Activated CD4-positive, alpha-beta T cell treated with anti-CD3 and anti-CD28 coated beads for 4 hours (primary cell): ENCODE results near the gene LRRC53.

ENCODE experiments used
- DNase-seq, 2 donors: peaks; one replicate each; pipeline ENCODE4 v3.0.0-alpha.2; 2020

The LRRC53 gene

GRCh38 chr1:74512170-74512915 lies at the start of gene LRRC53:
Gene LRRC53 (minus strand): TSS chr1:74512611. CDS start chr1:74483349, 29,262 bp downstream.
- no peak for DNase-seq

- no peak for DNase-seq
These were observed 37.5 kb upstream of the LRRC53 start for GRCh38 chr1:74549932-74550331.

- no peak for DNase-seq
These were observed 36.7 kb upstream of the LRRC53 start for GRCh38 chr1:74548961-74549750.

- no peak for DNase-seq
These were observed 33.4 kb upstream of the LRRC53 start for GRCh38 chr1:74545821-74546220.

GRCh38 chr1:74534241-74534640 lies 21.8 kb upstream of the LRRC53 start:
- no peak for DNase-seq

GRCh38 chr1:74531796-74532195 lies 19.4 kb upstream of the LRRC53 start:
- DNase-seq, result no peak

- no peak for DNase-seq
These were observed 18.5 kb upstream of the LRRC53 start for GRCh38 chr1:74530892-74531291.

- DNase-seq, result no peak
These were observed 15.7 kb upstream of the LRRC53 start for GRCh38 chr1:74528123-74528522.

GRCh38 chr1:74526708-74527107 lies 14.3 kb upstream of the LRRC53 start:
- no peak for DNase-seq

- no peak for DNase-seq
These were observed 11.6 kb upstream of the LRRC53 start for GRCh38 chr1:74523873-74524480.

GRCh38 chr1:74522148-74522547 lies 9.7 kb upstream of the LRRC53 start:
- no peak for DNase-seq

GRCh38 chr1:74517599-74518051 lies 5.2 kb upstream of the LRRC53 start:
- no peak for DNase-seq

GRCh38 chr1:74513411-74514300 lies 1.2 kb upstream of the LRRC53 start:
- DNase-seq, result no peak

GRCh38 chr1:74508449-74508848 lies 4.0 kb downstream of the LRRC53 start:
- no peak for DNase-seq

- no peak for DNase-seq
These were observed 6.3 kb downstream of the LRRC53 start for GRCh38 chr1:74505928-74506710.

- DNase-seq, result no peak
These were observed 7.4 kb downstream of the LRRC53 start for GRCh38 chr1:74504933-74505512.

GRCh38 chr1:74504125-74504932 lies 8.1 kb downstream of the LRRC53 start:
- peak in 1 of 2 donors; percentile 6 for DNase-seq

GRCh38 chr1:74502858-74503257 lies 9.6 kb downstream of the LRRC53 start:
- DNase-seq, result no peak

GRCh38 chr1:74502432-74502831 lies 10.0 kb downstream of the LRRC53 start:
- no peak for DNase-seq

GRCh38 chr1:74498901-74499300 lies 13.5 kb downstream of the LRRC53 start:
- DNase-seq, result no peak

GRCh38 chr1:74496669-74497068 lies 15.7 kb downstream of the LRRC53 start:
- DNase-seq, result no peak
